Raji (cell line): ENCODE data around the gene PCGF1.
A peak's percentile ranks its signal among the peaks of the same experiment; 100 is the strongest.

Source experiments
- POLR2A ChIP-seq: IDR thresholded peaks from 2 replicates; pipeline ENCODE4 v1.6.1; 2011; ENCODE audit warnings: low read depth, low read length, control low read depth; ENCODE audit not compliant: insufficient read depth

Gene PCGF1

GRCh38 chr2:74548285-74548899 is 40.9 kb upstream of the PCGF1 start:
- no peak for TF ChIP-seq POLR2A

GRCh38 chr2:74546004-74546403 is 38.5 kb upstream of the PCGF1 start:
- no peak for TF ChIP-seq POLR2A

- no peak for TF ChIP-seq POLR2A
Measured at GRCh38 chr2:74544634-74545033, 37.1 kb upstream of the PCGF1 start.

GRCh38 chr2:74542978-74543377 is 35.5 kb upstream of the PCGF1 start:
- TF ChIP-seq POLR2A = no peak

- no peak for TF ChIP-seq POLR2A
Measured at GRCh38 chr2:74540291-74540690, 32.8 kb upstream of the PCGF1 start.

GRCh38 chr2:74538881-74539339 is 31.4 kb upstream of the PCGF1 start:
- TF ChIP-seq POLR2A = no peak

GRCh38 chr2:74537140-74537539 is 29.6 kb upstream of the PCGF1 start:
- no peak for TF ChIP-seq POLR2A

- TF ChIP-seq POLR2A = no peak
Measured at GRCh38 chr2:74536166-74536950, 28.9 kb upstream of the PCGF1 start.

- no peak for TF ChIP-seq POLR2A
Measured at GRCh38 chr2:74535440-74535965, 28.0 kb upstream of the PCGF1 start.

- TF ChIP-seq POLR2A = peak; percentile 9; the same call in 1 of the 2 replicates
Measured at GRCh38 chr2:74534411-74534810, 26.9 kb upstream of the PCGF1 start.

- TF ChIP-seq POLR2A = no peak
Measured at GRCh38 chr2:74533464-74533863, 26.0 kb upstream of the PCGF1 start.

- TF ChIP-seq POLR2A = no peak
Measured at GRCh38 chr2:74532222-74532621, 24.7 kb upstream of the PCGF1 start.

GRCh38 chr2:74531666-74532065 is 24.2 kb upstream of the PCGF1 start:
- TF ChIP-seq POLR2A = no peak

- TF ChIP-seq POLR2A = peak; percentile 51; the same call in 1 of the 2 replicates
Measured at GRCh38 chr2:74530239-74531187, 23.0 kb upstream of the PCGF1 start.
